ENCODE measurements around the gene MAP3K7CL.

The MAP3K7CL gene

DNA sequence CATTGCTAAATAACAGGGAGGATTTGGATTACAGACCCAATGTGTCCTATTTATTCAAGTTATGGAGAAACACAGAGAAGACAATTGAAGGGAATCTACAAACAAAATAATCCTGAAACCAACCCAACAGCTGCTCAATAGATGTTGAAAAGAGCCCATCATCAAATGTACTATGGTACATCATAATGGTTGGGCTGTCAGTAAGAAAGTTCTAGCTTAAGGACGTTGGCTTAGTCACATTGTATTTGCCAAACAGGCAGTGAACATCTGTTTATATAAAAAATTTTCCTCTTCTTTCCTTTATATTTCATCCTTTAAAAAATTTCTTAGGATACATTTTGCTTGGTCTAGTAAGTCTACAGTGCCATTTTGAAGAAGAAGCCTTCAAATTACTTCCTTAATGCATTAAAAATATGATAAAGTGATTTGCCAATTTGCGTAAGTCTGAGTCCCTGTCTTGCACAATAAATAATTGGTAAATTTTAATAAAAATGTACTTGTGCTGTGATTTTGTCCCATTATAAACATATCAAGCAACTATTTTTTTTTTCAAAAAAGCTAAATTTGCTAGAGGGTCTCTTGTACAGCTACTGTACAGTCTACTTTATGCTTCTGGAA, 14.4 kb downstream of the MAP3K7CL start:
- Histone ChIP-seq H3K9ac (ENCODE audit: low read length) (peak overlapping the region; percentile 83), H2BK120ac (ENCODE audit: low read depth, low read length) (no peak overlapping the region), H3K14ac (ENCODE audit: low read length in 2 of 2) (no peak overlapping the region), H3K23ac (ENCODE audit: low read length in 2 of 2) (no peak overlapping the region), H3K4me1 (ENCODE audit: control insufficient read depth, insufficient read depth, low read depth, low read length) (peaks cover 5% of the 10 kb centered on the region), H2AFZ (ENCODE audit: low read depth, low read length) (no peak overlapping the region), H3K27me3 (ENCODE audit: control insufficient read depth in 1 of 2, insufficient read depth in 1 of 2, low read length in 2 of 2) (no peaks in the 10 kb centered on the region), H3K4me2 (ENCODE audit: low read length, poor library complexity, severe bottlenecking) (no peak overlapping the region), H2AK5ac (ENCODE audit: low read length, severe bottlenecking) (peak overlapping the region; percentile 14), H3K4ac (ENCODE audit: low read depth in 1 of 2, low read length in 2 of 2) (no peak overlapping the region), H3K79me1 (replicated peaks; ENCODE audit: low read length, poor library complexity, severe bottlenecking) (peaks cover 23% of the 10 kb centered on the region), H3K18ac (ENCODE audit: low read depth in 1 of 2, low read length in 2 of 2) (no peak overlapping the region), H4K91ac (ENCODE audit: low read length) (no peak overlapping the region), H3K27ac (ENCODE audit: low read length, poor library complexity, severe bottlenecking) (peak overlapping the region; percentile 83), H2BK15ac (ENCODE audit: low read depth, poor library complexity, severe bottlenecking) (no peak overlapping the region), H2BK12ac (ENCODE audit: low read length in 2 of 2) (no peak overlapping the region), H2BK5ac (ENCODE audit: low read depth, low read length, poor library complexity, severe bottlenecking) (no peak overlapping the region), H3K4me3 (ENCODE audit: insufficient read depth in 1 of 2, low read depth in 1 of 2, low read length in 2 of 2) (peak overlapping the region in 1 of 2 experiments; percentile 57), H4K8ac (ENCODE audit: low read length) (no peak overlapping the region), H3K9me3 (ENCODE audit: control insufficient read depth, low read length) (no peaks in the 10 kb centered on the region), H3K36me3 (ENCODE audit: control insufficient read depth in 1 of 2, insufficient read depth in 2 of 2, low read depth in 1 of 2, low read length in 2 of 2) (peaks cover 0 to 18% of the 10 kb centered on the region in 2 experiments)
- DNase-seq: peak; percentile 65
- no CpG with 5 or more reads among the region's 2 CpGs for WGBS

- Histone ChIP-seq H3K4me1 (ENCODE audit: control insufficient read depth, insufficient read depth, low read depth, low read length) (peaks cover 5% of the 10 kb centered on the region), H3K14ac (ENCODE audit: low read length in 2 of 2) (no peak overlapping the region), H3K27me3 (ENCODE audit: control insufficient read depth in 1 of 2, insufficient read depth in 1 of 2, low read length in 2 of 2) (no peaks in the 10 kb centered on the region), H3K36me3 (ENCODE audit: control insufficient read depth in 1 of 2, insufficient read depth in 2 of 2, low read depth in 1 of 2, low read length in 2 of 2) (peaks cover 0 to 22% of the 10 kb centered on the region in 2 experiments), H3K9ac (ENCODE audit: low read length) (peak overlapping the region; percentile 83), H3K18ac (ENCODE audit: low read depth in 1 of 2, low read length in 2 of 2) (peak overlapping the region in 1 of 2 experiments; percentile 34), H2BK5ac (ENCODE audit: low read depth, low read length, poor library complexity, severe bottlenecking) (no peak overlapping the region), H3K4me2 (ENCODE audit: low read length, poor library complexity, severe bottlenecking) (peak overlapping the region; percentile 20), H3K23ac (ENCODE audit: low read length in 2 of 2) (no peak overlapping the region), H4K91ac (ENCODE audit: low read length) (no peak overlapping the region), H2BK15ac (ENCODE audit: low read depth, poor library complexity, severe bottlenecking) (no peak overlapping the region), H2AFZ (ENCODE audit: low read depth, low read length) (no peak overlapping the region), H2BK120ac (ENCODE audit: low read depth, low read length) (no peak overlapping the region), H3K27ac (ENCODE audit: low read length, poor library complexity, severe bottlenecking) (peak overlapping the region; percentile 83), H3K4ac (ENCODE audit: low read depth in 1 of 2, low read length in 2 of 2) (no peak overlapping the region), H3K4me3 (ENCODE audit: insufficient read depth in 1 of 2, low read depth in 1 of 2, low read length in 2 of 2) (peak overlapping the region in 1 of 2 experiments; percentile 57), H3K9me3 (ENCODE audit: control insufficient read depth, low read length) (no peaks in the 10 kb centered on the region), H3K79me1 (replicated peaks; ENCODE audit: low read length, poor library complexity, severe bottlenecking) (peaks cover 24% of the 10 kb centered on the region), H2AK5ac (ENCODE audit: low read length, severe bottlenecking) (peak overlapping the region; percentile 4), H2BK12ac (ENCODE audit: low read length in 2 of 2) (no peak overlapping the region), H4K8ac (ENCODE audit: low read length) (no peak overlapping the region)
- WGBS: 17% methylated on average over 5 of the region's 5 CpGs
- DNase-seq: peak; percentile 93
Measured at GRCh38 chr21:29145354-29145782, 14.9 kb downstream of the MAP3K7CL start.

DNA sequence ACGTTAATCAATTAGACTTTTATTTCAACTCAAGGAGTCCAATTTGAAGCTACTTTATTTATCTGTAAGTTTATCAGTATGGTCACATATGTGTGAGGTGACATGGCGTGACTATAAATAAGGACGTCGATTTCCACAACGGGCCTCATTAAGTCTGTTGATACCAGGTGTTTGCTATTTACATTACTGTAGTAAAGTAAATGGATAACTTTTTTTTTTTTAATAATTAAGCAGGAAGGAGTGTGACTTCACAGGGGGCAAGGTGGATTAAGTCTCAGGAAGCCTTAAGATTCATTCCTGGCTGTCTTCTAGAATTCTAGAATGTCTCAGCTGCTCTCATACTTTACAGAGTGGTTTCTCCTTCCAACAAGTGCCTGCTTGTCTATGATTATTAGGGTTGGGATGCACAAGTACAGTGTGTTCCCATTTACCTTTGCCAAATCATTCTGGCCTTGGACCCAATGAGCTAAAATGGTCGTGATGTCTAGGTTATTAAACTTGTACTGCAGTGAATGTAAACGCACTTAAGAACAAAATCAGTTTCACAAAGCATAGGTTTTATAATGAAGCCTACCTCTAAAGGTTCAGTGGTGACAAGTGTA, 15.5 kb downstream of the MAP3K7CL start:
- Histone ChIP-seq H3K4me3 (ENCODE audit: insufficient read depth in 1 of 2, low read depth in 1 of 2, low read length in 2 of 2) (peak overlapping the region in 1 of 2 experiments; percentile 57), H3K27me3 (ENCODE audit: control insufficient read depth in 1 of 2, insufficient read depth in 1 of 2, low read length in 2 of 2) (no peaks in the 10 kb centered on the region), H2BK5ac (ENCODE audit: low read depth, low read length, poor library complexity, severe bottlenecking) (no peak overlapping the region), H3K4ac (ENCODE audit: low read depth in 1 of 2, low read length in 2 of 2) (peak overlapping the region in 1 of 2 experiments; percentile 40), H3K14ac (ENCODE audit: low read length in 2 of 2) (no peak overlapping the region), H3K18ac (ENCODE audit: low read depth in 1 of 2, low read length in 2 of 2) (peak overlapping the region in 1 of 2 experiments; percentile 52), H4K91ac (ENCODE audit: low read length) (no peak overlapping the region), H3K9ac (ENCODE audit: low read length) (peak overlapping the region; percentile 83), H3K9me3 (ENCODE audit: control insufficient read depth, low read length) (no peaks in the 10 kb centered on the region), H3K4me1 (ENCODE audit: control insufficient read depth, insufficient read depth, low read depth, low read length) (peaks cover 5% of the 10 kb centered on the region), H3K27ac (ENCODE audit: low read length, poor library complexity, severe bottlenecking) (peak overlapping the region; percentile 83), H2BK15ac (ENCODE audit: low read depth, poor library complexity, severe bottlenecking) (no peak overlapping the region), H3K36me3 (ENCODE audit: control insufficient read depth in 1 of 2, insufficient read depth in 2 of 2, low read depth in 1 of 2, low read length in 2 of 2) (peaks cover 0 to 22% of the 10 kb centered on the region in 2 experiments), H2AK5ac (ENCODE audit: low read length, severe bottlenecking) (no peak overlapping the region), H3K4me2 (ENCODE audit: low read length, poor library complexity, severe bottlenecking) (no peak overlapping the region), H2BK120ac (ENCODE audit: low read depth, low read length) (no peak overlapping the region), H3K23ac (ENCODE audit: low read length in 2 of 2) (no peak overlapping the region), H3K79me1 (replicated peaks; ENCODE audit: low read length, poor library complexity, severe bottlenecking) (peaks cover 22% of the 10 kb centered on the region), H2BK12ac (ENCODE audit: low read length in 2 of 2) (peak overlapping the region; percentile 18 to 80), H2AFZ (ENCODE audit: low read depth, low read length) (no peak overlapping the region), H4K8ac (ENCODE audit: low read length) (no peak overlapping the region)
- peak; percentile 26 for DNase-seq
- 81% methylated on average over 6 of the region's 7 CpGs for WGBS

GRCh38 chr21:29146726-29147125, 16.3 kb downstream of the MAP3K7CL start:
- Histone ChIP-seq H3K36me3 (ENCODE audit: control insufficient read depth in 1 of 2, insufficient read depth in 2 of 2, low read depth in 1 of 2, low read length in 2 of 2) (peaks cover 0 to 22% of the 10 kb centered on the region in 2 experiments), H3K4me1 (ENCODE audit: control insufficient read depth, insufficient read depth, low read depth, low read length) (peaks cover 5% of the 10 kb centered on the region), H3K4me2 (ENCODE audit: low read length, poor library complexity, severe bottlenecking) (no peak overlapping the region), H3K27me3 (ENCODE audit: control insufficient read depth in 1 of 2, insufficient read depth in 1 of 2, low read length in 2 of 2) (no peaks in the 10 kb centered on the region), H3K4me3 (ENCODE audit: insufficient read depth in 1 of 2, low read depth in 1 of 2, low read length in 2 of 2) (peak overlapping the region in 1 of 2 experiments; percentile 57), H3K9ac (ENCODE audit: low read length) (peak overlapping the region; percentile 83), H3K23ac (ENCODE audit: low read length in 2 of 2) (no peak overlapping the region), H3K18ac (ENCODE audit: low read depth in 1 of 2, low read length in 2 of 2) (no peak overlapping the region), H2AFZ (ENCODE audit: low read depth, low read length) (no peak overlapping the region), H3K14ac (ENCODE audit: low read length in 2 of 2) (no peak overlapping the region), H4K91ac (ENCODE audit: low read length) (no peak overlapping the region), H2BK120ac (ENCODE audit: low read depth, low read length) (no peak overlapping the region), H4K8ac (ENCODE audit: low read length) (no peak overlapping the region), H3K27ac (ENCODE audit: low read length, poor library complexity, severe bottlenecking) (peak overlapping the region; percentile 83), H2AK5ac (ENCODE audit: low read length, severe bottlenecking) (no peak overlapping the region), H2BK5ac (ENCODE audit: low read depth, low read length, poor library complexity, severe bottlenecking) (no peak overlapping the region), H2BK15ac (ENCODE audit: low read depth, poor library complexity, severe bottlenecking) (no peak overlapping the region), H3K79me1 (replicated peaks; ENCODE audit: low read length, poor library complexity, severe bottlenecking) (peaks cover 22% of the 10 kb centered on the region), H2BK12ac (ENCODE audit: low read length in 2 of 2) (no peak overlapping the region), H3K9me3 (ENCODE audit: control insufficient read depth, low read length) (no peaks in the 10 kb centered on the region), H3K4ac (ENCODE audit: low read depth in 1 of 2, low read length in 2 of 2) (no peak overlapping the region)
- no peak for DNase-seq
- WGBS: 11% methylated on average over 1 of the region's 1 CpG

All from mesenchymal stem cell (in vitro differentiated cells and primary cell).